RWPE1 (cell line): Measurements from ENCODE around the gene NBAS.
"Not testable (repeated sequence)": the region's sequence is repeated elsewhere in the genome, so short reads cannot be mapped to it uniquely, and the experiment has no call there.

Source experiments
- CTCF ChIA-PET: fragments of 350-600 bp; sonication (Branson Sonifier 250); formaldehyde crosslinking; extraction: SDS; loops from one replicate; lab custom pipeline; 2021; lab: Yijun Ruan, JAX
- POLR2A ChIA-PET: fragments of 400-600 bp; formaldehyde crosslinking; extraction: SDS; loops from one replicate; lab custom pipeline; 2020; ENCODE audit warnings: antibody characterized with exemption; ENCODE audit not compliant: low non-redundant PET; lab: Yijun Ruan, JAX
- DNase-seq: peaks from one replicate; pipeline ENCODE4 v3.0.0; 2012; ENCODE audit warnings: low spot score
- H3K27ac ChIP-seq: fragments of 450-650 bp; 2 replicates; pipeline ENCODE4 v1.5.1; 2017
- TF ChIP-seq, protein P1 (sequence below): fragments of 450-650 bp; conservative IDR thresholded peaks from 2 replicates; pipeline ENCODE4 v1.5.1; 2017; ENCODE audit warnings: low read depth, mild to moderate bottlenecking

The NBAS gene

GRCh38 chr2:15449556-15450236 is 111.4 kb downstream of the NBAS start:
- ChIA-PET CTCF (no interaction called here), POLR2A (no interaction called here)
- H3K27ac ChIP-seq = no peak overlapping the region
- DNase-seq = no peak
- TF ChIP-seq, protein P1, sequence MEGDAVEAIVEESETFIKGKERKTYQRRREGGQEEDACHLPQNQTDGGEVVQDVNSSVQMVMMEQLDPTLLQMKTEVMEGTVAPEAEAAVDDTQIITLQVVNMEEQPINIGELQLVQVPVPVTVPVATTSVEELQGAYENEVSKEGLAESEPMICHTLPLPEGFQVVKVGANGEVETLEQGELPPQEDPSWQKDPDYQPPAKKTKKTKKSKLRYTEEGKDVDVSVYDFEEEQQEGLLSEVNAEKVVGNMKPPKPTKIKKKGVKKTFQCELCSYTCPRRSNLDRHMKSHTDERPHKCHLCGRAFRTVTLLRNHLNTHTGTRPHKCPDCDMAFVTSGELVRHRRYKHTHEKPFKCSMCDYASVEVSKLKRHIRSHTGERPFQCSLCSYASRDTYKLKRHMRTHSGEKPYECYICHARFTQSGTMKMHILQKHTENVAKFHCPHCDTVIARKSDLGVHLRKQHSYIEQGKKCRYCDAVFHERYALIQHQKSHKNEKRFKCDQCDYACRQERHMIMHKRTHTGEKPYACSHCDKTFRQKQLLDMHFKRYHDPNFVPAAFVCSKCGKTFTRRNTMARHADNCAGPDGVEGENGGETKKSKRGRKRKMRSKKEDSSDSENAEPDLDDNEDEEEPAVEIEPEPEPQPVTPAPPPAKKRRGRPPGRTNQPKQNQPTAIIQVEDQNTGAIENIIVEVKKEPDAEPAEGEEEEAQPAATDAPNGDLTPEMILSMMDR = no peak

DNA sequence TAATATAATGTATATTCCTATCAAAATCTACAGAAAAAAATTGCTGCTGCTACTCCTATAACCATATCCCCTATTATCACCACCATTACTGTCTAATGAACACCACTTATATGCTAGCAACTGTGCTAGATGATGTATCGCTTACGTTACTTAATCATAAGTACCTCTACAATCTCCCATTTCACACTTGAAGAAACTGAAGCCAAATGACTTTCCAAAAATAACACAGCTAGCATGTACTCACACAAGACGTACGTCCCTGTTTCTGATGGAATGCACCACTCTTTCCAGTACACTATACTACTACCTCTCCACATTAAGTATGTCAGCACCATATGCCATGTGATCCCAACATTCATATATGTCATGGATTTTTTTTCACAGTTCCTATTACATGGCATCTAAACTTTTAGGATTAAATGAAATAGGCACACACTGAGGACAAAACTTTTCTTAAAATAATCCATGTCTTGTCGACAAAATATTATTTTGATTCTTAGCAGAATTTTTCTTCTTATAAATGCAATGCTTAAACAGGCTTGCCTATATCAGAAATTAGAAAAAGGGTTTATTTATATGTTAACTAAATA is 112.8 kb downstream of the NBAS start:
- POLR2A ChIA-PET = no interaction called here
- H3K27ac ChIP-seq = no peak overlapping the region
- TF ChIP-seq, protein P1 = no peak
- DNase-seq = no peak
- CTCF ChIA-PET = no interaction called here

DNA sequence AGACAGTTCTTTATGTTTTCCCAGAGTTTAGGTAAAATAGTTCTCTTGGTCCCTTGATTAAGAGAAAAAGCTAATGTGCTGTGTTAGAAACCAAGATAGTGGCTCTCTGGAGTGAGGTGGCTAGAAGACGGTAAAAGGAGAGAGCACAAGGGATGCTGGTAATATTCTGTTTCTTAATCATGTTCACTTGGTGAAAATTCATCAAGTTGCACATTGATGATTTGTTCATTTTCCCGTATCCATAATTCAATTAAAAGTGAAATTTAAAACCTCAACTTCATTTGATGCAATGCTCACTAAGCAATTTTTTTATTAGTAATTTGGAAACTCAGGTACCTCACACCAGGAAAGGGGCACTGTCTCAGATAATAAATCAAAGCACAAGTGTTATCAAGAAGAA is 113.8 kb downstream of the NBAS start:
- TF ChIP-seq, protein P1 = no peak
- ChIA-PET POLR2A (no interaction called here), CTCF (no interaction called here)
- H3K27ac ChIP-seq = no peak overlapping the region
- DNase-seq = no peak

DNA sequence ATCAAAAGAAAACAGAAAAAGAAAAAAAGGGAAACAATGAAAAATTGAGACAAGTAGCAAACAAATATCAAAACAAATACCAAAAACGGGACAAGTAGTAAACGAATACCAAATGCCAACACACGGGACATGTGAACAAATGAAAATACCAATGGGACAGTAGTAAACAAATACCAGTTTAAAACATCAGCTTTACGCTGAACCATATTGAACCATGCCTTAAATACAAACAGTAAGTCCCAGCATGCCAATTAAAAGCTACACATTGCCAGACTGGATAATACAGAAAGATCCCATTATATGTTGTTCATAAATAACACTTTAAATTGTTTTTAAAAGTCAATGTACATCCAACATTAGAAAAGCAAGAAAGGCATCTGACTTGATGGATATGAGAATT is 114.2 kb downstream of the NBAS start:
- ChIA-PET CTCF (no interaction called here), POLR2A (no interaction called here)
- H3K27ac ChIP-seq = no peak overlapping the region
- DNase-seq = no peak
- TF ChIP-seq, protein P1 = no peak

GRCh38 chr2:15445891-15446562 is 115.1 kb downstream of the NBAS start:
- H3K27ac ChIP-seq = no peak overlapping the region
- POLR2A ChIA-PET = no interaction called here
- CTCF ChIA-PET = interaction anchor here (0.7 kb wide), 1 partner anchor 31 kb away, joined by 5 read pairs; no protein-coding TSS in a partner anchor
- no peak for DNase-seq
- TF ChIP-seq, protein P1 = no peak

GRCh38 chr2:15439768-15440524 is 121.2 kb downstream of the NBAS start:
- POLR2A ChIA-PET, CTCF ChIA-PET, DNase-seq, H3K27ac ChIP-seq: not testable (repeated sequence)

GRCh38 chr2:15439366-15439765 is 121.8 kb downstream of the NBAS start:
- not testable (repeated sequence) for DNase-seq

More at GRCh38 chr2:15439366-15439765, 121.8 kb downstream of the NBAS start:
- CTCF ChIA-PET = interaction anchor here (0.6 kb wide), 1 partner anchor 224 kb away, joined by 5 read pairs; no protein-coding TSS in a partner anchor
- POLR2A ChIA-PET, H3K27ac ChIP-seq: not testable (repeated sequence)
